Peyer's patch (tissue), 4 donors: Measurements from ENCODE around the gene SLC5A3.

ENCODE experiments used
- POLR2A ChIP-seq, 2 donors: fragments of 450-650 bp; IDR thresholded peaks; one replicate each; pipeline ENCODE4 v1.5.1; 2017; ENCODE audit warnings: antibody characterized with exemption in 2 of 2, mild to moderate bottlenecking in 2 of 2, moderate library complexity in 2 of 2
- TF ChIP-seq, protein P1 (sequence below), 6 experiments: fragments of 450-650 bp in 4 of 6; fragments of 200-600 bp in 2 of 6; sonication (generic) in 1 of 6; IDR thresholded peaks; one replicate each; pipeline ENCODE4 v1.5.1; 2017 to 2019; ENCODE audit warnings: antibody characterized with exemption in 6 of 6, mild to moderate bottlenecking in 3 of 6, moderate library complexity in 1 of 6

DNA sequence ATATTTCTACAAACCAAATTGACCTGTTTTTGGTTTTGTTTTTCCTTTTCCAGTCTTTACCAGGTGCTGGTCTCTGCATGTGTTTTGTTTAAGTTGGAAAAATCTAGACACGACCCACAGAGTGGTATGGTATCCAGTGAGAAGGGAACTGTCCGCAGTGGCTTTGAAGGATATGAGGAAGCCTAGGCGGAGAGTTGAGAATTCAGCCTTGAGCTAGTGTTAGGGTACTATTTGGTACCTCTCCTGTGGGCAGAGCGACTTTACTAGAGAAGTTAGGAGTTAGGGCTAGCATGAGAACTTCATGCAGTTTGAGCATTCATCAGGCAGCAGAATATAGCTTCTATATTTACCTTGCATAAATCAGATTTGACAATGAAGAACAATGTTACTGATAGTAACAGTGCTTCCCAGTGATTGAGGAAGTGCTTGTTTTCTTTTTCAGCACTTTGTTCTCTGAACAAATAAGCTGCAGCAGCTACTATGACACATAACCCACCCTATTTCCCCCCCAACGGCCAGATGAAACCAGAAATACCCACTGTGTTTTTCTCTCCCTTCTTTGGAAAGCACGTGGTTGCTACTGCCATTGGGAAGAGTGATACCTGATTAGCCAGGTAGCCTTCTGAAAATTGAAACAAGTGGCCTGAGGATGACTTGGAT lies 19.0 kb downstream of the SLC5A3 start:
- no peak for TF ChIP-seq POLR2A (IDR thresholded peaks at IDR 0.05)
- TF ChIP-seq, protein P1, sequence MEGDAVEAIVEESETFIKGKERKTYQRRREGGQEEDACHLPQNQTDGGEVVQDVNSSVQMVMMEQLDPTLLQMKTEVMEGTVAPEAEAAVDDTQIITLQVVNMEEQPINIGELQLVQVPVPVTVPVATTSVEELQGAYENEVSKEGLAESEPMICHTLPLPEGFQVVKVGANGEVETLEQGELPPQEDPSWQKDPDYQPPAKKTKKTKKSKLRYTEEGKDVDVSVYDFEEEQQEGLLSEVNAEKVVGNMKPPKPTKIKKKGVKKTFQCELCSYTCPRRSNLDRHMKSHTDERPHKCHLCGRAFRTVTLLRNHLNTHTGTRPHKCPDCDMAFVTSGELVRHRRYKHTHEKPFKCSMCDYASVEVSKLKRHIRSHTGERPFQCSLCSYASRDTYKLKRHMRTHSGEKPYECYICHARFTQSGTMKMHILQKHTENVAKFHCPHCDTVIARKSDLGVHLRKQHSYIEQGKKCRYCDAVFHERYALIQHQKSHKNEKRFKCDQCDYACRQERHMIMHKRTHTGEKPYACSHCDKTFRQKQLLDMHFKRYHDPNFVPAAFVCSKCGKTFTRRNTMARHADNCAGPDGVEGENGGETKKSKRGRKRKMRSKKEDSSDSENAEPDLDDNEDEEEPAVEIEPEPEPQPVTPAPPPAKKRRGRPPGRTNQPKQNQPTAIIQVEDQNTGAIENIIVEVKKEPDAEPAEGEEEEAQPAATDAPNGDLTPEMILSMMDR (IDR thresholded peaks at IDR 0.05): no peak
